GM19035 (cell line): ENCODE measurements around the gene BCAT1.
"Not testable (repeated sequence)": the region's sequence is repeated elsewhere in the genome, so short reads cannot be mapped to it uniquely, and the experiment has no call there.

Experiments used
- ATAC-seq: cut with Tn5 transposase; IDR thresholded peaks from one replicate; pipeline ENCODE4 v1.9.1; 2021; ENCODE audit not compliant: unreplicated experiment

BCAT1 gene

GRCh38 chr12:24901576-24902461, 47.1 kb downstream of the BCAT1 start:
- ATAC-seq: no peak

DNA sequence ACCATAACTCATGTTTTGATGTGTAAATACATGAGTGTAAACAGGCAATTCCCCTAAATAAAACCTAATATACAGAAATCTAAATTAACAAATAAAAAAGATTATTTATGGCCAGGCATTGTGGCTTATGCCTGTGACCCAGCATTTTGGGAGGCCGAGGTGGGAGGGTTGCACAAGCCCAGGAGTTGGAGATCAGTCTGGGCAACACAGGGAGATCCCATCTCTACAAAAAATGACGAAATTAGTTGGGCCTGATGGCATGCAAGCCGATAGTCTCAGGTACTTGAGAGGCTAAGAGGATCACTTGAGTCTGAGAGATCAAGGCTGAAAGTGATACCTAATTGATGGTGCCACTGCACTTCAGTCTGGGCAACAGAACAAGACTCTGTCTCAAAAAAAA, 48.7 kb downstream of the BCAT1 start:
- ATAC-seq: no peak

GRCh38 chr12:24899503-24900075, 49.3 kb downstream of the BCAT1 start:
- ATAC-seq: no peak

DNA sequence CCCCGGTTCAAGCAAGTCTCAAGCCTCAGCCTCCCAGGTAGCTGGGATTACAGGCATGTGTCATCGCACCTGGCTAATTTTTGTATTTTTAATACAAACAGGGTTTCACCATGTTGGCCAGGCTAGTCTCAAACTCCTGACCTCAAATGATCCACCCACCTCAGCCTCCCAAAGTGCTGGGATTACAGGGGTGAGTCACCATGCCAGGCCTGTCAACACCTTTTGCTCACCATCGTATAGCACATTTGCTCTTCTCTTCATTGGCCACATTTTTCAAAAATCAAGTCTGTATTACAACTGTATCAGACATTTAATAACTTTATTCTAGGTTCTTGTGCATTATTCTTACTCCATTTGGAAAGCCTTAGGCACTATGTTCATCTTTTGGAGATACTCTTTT, 50.3 kb downstream of the BCAT1 start:
- no peak for ATAC-seq

GRCh38 chr12:24898185-24898584, 50.7 kb downstream of the BCAT1 start:
- ATAC-seq: no peak

DNA sequence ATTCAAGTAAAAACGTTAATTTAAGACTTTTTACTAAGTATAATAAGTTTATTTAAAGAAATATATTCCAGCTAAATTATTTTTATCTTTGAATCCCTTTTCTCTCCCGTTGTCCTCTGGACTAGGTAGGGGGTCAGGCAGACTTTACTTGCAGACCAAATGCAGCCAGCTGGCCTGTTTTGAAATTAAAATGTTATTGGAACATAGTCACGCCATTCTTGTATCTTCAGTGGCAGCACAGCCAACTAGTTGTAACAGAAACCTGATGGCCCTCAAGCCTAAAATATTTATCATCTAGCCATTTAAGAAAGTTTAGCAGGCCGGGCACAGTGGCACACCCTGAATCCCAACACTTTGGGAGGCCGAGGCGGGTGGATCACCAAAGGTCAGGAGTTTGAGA, 52.7 kb downstream of the BCAT1 start:
- ATAC-seq: no peak

- ATAC-seq: no peak
Observed at GRCh38 chr12:24895612-24896011, 53.3 kb downstream of the BCAT1 start.

DNA sequence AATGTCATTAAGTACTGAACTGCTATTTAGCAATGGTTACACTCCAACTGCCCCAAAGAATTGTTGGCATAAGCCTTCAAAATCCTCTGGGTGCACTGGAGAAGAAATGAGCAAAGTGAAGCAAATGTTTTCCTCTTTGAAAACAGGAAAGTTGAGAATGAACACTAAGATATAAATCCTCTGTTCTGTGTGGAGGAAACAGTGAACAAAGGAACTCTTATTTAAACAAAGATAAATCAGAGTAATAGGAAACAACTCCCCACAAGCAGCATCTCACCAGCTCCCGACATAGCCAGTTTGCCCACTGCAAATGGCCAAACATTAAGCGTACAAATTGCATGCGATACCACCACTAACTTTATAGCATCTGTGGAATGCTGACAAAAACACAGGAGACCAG, 54.0 kb downstream of the BCAT1 start:
- ATAC-seq: no peak

GRCh38 chr12:24890048-24890803, 58.7 kb downstream of the BCAT1 start:
- ATAC-seq: no peak

- ATAC-seq: no peak
Observed at GRCh38 chr12:24889411-24889810, 59.5 kb downstream of the BCAT1 start.

GRCh38 chr12:24888813-24889212, 60.1 kb downstream of the BCAT1 start:
- ATAC-seq: no peak

GRCh38 chr12:24884911-24885310, 64.0 kb downstream of the BCAT1 start:
- ATAC-seq: no peak

DNA sequence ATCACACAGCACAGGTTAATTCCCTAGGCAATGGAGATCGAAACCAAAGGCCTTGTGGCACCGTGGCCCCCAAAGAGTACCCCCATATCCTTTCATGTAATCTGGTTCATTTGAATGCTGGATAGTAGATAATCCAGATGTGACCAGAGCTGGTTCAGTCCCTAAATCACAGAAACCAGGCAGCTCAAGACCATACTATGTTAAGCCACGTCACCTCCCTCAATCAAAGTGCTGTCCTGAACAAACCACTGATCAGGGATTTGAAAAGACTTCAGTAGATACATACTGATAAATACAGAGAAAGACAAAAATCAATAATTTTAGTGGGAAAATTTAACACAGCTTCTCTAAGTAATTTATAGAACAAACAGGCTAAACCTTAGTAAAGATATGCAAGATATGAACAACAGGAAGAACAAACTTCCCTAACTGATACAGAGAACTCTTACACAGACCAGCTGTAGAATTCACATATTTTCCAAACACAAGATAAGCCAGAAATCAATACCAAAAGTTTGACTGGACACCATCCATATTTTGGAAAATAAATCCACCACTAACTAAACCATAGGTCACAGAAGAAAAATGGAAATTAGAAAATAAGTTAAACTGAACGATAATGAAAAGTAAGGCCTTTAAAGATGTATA, 67.1 kb downstream of the BCAT1 start:
- no peak for ATAC-seq

DNA sequence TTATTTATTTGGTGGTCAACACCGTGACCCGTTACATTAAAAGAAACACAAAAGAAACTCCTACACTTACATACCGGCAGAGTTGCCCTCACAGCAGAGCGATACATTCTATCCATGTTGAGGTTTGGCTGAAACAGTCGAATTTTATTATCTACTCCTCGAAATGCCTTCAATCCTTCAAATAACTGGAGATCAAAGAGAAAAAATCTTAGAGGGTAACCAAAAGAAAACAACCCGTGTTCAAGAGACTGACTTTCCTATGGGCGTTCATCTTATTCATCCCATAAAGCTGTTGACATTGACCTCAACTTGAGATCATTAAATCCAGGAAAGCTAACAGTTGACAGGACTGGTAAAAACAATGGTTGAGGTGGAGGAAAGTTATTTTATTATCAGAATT, 67.7 kb downstream of the BCAT1 start:
- ATAC-seq: no peak

DNA sequence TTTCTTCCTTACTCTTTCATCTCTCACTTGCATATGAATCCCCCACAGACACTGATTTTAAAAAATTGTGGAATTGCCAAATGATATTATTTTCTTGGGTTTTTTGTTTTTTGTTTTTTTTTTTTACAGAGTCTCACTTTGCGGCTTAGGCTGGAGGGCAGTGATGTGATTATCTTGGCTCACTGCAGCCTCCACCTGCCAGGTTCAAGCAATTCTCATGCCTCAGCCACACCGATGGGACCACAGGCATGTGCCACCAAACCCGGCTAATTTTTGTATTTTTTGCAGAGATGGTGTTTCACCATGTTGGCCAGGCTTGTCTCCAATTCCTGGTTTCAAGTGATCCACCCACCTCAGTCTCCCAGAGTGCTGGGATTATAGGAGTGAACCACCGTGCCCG, 68.2 kb downstream of the BCAT1 start:
- ATAC-seq: no peak

DNA sequence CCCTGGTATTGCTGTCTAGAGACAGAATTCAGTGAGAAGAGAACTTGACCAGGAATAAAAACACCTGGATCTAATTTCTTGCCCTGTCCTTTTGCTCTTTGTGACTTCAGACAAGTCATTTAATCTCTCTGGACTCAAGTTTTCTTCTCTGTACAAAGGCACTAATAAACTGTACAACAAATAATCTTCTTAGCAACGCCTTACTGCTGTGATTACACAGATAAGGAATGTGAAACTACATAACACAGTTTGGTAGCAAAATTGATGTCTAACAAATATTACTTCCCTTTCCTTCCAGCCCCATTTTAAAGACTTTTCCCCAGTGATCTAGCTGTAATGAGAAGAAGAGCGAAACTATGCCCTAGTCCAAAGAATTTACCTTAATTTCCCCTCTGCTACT, 69.3 kb downstream of the BCAT1 start:
- no peak for ATAC-seq

DNA sequence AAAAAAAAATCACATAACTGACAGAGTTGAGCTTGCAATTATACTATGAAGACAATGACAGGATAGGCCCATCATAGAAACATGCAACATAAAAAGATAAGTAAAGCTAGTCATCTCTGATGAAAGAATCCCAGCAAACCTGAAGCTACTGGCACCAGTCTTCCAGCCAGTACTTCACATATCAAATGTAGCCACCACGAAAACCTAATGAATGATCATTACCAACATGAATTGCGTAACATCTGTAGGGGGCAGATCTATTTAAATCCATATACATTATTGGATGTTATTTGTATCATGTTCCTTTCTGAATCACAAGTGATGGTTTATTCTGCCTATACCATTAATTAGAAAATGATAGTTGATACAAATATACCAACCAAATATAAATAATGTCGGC, 73.9 kb downstream of the BCAT1 start:
- ATAC-seq: no peak

DNA sequence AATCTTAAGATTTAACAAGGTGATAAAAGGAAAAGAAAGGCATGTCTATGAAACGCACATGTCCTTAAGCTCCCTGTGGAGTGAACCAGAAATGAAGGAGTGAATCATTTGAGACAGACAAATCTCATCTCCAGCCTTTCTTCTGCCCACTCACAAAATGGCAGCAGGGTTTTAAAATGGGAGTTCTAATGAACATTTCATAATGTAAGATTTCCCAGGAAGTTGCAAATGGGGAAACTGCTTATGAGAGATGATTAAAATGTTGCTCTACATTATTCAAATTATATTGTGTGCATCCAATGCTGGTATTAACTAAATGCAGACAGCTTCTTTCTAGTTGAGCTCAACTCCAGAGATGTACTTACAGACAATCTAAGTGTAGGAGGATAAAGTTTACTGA, 76.7 kb downstream of the BCAT1 start:
- no peak for ATAC-seq

DNA sequence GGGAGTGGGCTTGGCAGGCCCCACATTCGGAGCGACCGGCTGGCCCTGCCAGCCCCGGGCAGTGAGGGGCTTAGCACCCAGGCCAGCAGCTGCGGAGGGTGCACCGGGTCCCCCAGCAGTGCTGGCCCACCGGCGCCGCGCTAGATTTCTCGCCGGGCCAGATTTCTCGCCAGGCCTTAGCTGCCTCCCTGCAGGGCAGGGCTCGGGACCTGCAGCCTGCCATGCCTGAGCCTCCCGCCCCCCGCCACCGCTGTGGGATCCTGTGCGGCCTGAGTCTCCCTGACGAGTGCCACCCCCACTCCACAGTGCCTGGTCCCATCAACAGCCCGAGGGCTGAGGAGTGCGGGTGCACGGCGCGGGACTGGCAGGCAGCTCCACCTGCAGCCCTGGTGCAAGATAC, 82.8 kb downstream of the BCAT1 start:
- not testable (repeated sequence) for ATAC-seq

DNA sequence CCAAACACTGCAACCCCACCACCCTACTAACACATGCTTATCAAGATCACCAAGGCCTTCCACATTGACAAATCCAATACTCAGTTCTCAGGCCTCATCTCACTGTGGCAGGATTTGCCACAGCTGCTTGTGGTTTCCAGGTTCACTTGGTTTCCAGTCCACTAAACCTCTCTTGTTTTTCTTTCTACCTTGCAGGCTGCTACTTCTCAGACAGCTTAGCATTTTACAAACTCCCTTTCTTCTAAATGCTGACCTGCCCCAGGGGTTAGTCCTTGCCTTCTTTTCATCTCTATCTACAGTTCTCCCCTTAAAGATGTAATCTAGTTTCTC, 84.1 kb downstream of the BCAT1 start:
- ATAC-seq: no peak

DNA sequence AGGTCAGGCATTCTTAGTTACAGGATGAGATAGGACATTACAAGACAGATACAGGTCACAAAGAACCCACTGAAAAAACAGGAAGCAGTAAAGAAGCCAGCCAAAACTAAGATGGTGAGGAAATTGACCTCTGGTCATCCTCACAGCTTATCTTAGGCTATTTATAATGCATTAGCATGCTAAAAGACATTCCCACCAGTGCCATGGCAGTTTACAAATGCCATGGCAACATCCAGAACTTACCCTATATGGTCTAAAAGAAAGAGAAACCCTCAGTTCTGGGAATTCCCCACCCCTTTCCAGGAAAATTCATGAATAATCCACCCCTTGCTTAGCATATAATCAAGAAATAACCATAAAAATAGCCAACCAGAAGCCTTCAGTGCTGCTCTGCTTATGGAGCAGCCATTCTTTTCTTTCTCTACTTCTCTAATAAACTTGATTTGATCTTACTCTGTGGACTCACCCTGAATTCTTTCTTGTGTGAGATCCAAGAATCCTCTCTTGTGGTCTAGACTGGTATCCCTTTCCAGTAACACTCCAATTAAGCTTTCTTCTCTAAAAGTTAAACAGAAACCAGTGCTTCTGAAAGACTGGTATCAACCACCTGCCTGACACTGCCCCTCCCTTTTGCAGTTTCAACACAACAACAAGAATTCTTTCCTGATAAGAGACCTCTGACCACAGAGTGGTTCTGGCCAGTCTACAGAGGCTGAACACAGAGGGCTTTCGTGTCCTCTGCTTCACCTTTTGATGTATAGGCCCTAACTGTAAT, 86.9 kb downstream of the BCAT1 start:
- no peak for ATAC-seq
